Peyer's patch (tissue), 4 donors: Measurements from ENCODE around the gene GIMD1.

ENCODE experiments used
- POLR2A ChIP-seq, 2 donors: fragments of 450-650 bp; IDR thresholded peaks; one replicate each; pipeline ENCODE4 v1.5.1; 2017; ENCODE audit warnings: antibody characterized with exemption in 2 of 2, mild to moderate bottlenecking in 2 of 2, moderate library complexity in 2 of 2
- TF ChIP-seq, protein P1 (sequence below), 6 experiments: fragments of 450-650 bp in 4 of 6; fragments of 200-600 bp in 2 of 6; sonication (generic) in 1 of 6; IDR thresholded peaks; one replicate each; pipeline ENCODE4 v1.5.1; 2017 to 2019; ENCODE audit warnings: antibody characterized with exemption in 6 of 6, mild to moderate bottlenecking in 3 of 6, moderate library complexity in 1 of 6

- no peak for TF ChIP-seq POLR2A (IDR thresholded peaks at IDR 0.05)
- TF ChIP-seq, protein P1, sequence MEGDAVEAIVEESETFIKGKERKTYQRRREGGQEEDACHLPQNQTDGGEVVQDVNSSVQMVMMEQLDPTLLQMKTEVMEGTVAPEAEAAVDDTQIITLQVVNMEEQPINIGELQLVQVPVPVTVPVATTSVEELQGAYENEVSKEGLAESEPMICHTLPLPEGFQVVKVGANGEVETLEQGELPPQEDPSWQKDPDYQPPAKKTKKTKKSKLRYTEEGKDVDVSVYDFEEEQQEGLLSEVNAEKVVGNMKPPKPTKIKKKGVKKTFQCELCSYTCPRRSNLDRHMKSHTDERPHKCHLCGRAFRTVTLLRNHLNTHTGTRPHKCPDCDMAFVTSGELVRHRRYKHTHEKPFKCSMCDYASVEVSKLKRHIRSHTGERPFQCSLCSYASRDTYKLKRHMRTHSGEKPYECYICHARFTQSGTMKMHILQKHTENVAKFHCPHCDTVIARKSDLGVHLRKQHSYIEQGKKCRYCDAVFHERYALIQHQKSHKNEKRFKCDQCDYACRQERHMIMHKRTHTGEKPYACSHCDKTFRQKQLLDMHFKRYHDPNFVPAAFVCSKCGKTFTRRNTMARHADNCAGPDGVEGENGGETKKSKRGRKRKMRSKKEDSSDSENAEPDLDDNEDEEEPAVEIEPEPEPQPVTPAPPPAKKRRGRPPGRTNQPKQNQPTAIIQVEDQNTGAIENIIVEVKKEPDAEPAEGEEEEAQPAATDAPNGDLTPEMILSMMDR (IDR thresholded peaks at IDR 0.05): no peak
Observed at GRCh38 chr4:106343865-106344646, 24.5 kb downstream of the GIMD1 start.
